Activated naive CD8-positive, alpha-beta T cell (primary cell): ENCODE measurements around the gene LLCFC1.
"Not testable (repeated sequence)": the region's sequence is repeated elsewhere in the genome, so short reads cannot be mapped to it uniquely, and the experiment has no call there.

ENCODE experiments used
- H3K27ac Mint-ChIP-seq: one replicate; pipeline ENCODE4 v1.8.0; 2021; ENCODE audit warnings: mixed read lengths
- H3K27me3 Mint-ChIP-seq: one replicate; pipeline ENCODE4 v1.8.0; 2021; ENCODE audit warnings: mixed read lengths
- H3K36me3 Mint-ChIP-seq: one replicate; pipeline ENCODE4 v1.8.0; 2021; ENCODE audit warnings: mixed read lengths
- H3K4me1 Mint-ChIP-seq: one replicate; pipeline ENCODE4 v1.8.0; 2021; ENCODE audit warnings: low read depth, mixed read lengths
- H3K4me3 Mint-ChIP-seq: one replicate; pipeline ENCODE4 v1.8.0; 2021; ENCODE audit warnings: mild to moderate bottlenecking, mixed read lengths
- H3K9me3 Mint-ChIP-seq: one replicate; pipeline ENCODE4 v1.8.0; 2021; ENCODE audit warnings: low read depth, mixed read lengths

The LLCFC1 gene

GRCh38 chr7:142974626-142975025, 35.3 kb downstream of the LLCFC1 start:
- Mint-ChIP-seq H3K27ac (no peak overlapping the region), H3K4me3 (no peak overlapping the region), H3K36me3 (no peaks in the 10 kb centered on the region), H3K9me3 (peaks cover 4% of the 10 kb centered on the region), H3K27me3 (peaks cover 7% of the 10 kb centered on the region), H3K4me1 (no peaks in the 10 kb centered on the region)

GRCh38 chr7:142978402-142978801, 39.1 kb downstream of the LLCFC1 start:
- H3K36me3 Mint-ChIP-seq, H3K4me3 Mint-ChIP-seq, H3K27me3 Mint-ChIP-seq, H3K27ac Mint-ChIP-seq, H3K4me1 Mint-ChIP-seq: not testable (repeated sequence)
- peaks cover 15% of the 10 kb centered on the region for H3K9me3 Mint-ChIP-seq

GRCh38 chr7:142983825-142984224, 44.5 kb downstream of the LLCFC1 start:
- Mint-ChIP-seq H3K27ac (no peak overlapping the region), H3K9me3 (peaks cover 11% of the 10 kb centered on the region), H3K27me3 (peaks cover 1% of the 10 kb centered on the region), H3K4me3 (no peak overlapping the region), H3K4me1 (no peaks in the 10 kb centered on the region), H3K36me3 (no peaks in the 10 kb centered on the region)

- Mint-ChIP-seq H3K27me3 (peaks cover 1% of the 10 kb centered on the region), H3K36me3 (no peaks in the 10 kb centered on the region), H3K4me1 (no peaks in the 10 kb centered on the region), H3K9me3 (peaks cover 11% of the 10 kb centered on the region), H3K27ac (no peak overlapping the region), H3K4me3 (no peak overlapping the region)
Measured at GRCh38 chr7:142984297-142984696, 45.0 kb downstream of the LLCFC1 start.
